SK-N-SH treated with all-trans-retinoic acid at 6 μM for 48 hours (cell line): ENCODE measurements around the gene PNPLA3.

Experiments used
- ARNTL ChIP-seq: fragments of 450-650 bp; formaldehyde crosslinking; IDR thresholded peaks from 2 replicates; pipeline ENCODE4 v1.5.0; 2020; ENCODE audit warnings: low read depth, mild to moderate bottlenecking, moderate library complexity, borderline replicate concordance
- CSDC2 ChIP-seq: fragments of 250-450 bp; sonication (Bioruptor Pico); IDR thresholded peaks from 2 replicates; pipeline ENCODE4 v1.5.0; 2020; ENCODE audit warnings: mild to moderate bottlenecking, moderate library complexity
- ESRRG ChIP-seq: fragments of 250-450 bp; sonication (Bioruptor Pico); IDR thresholded peaks from 2 replicates; pipeline ENCODE4 v1.6.1; 2021; ENCODE audit warnings: mild to moderate bottlenecking
- OSR1 ChIP-seq: fragments of 250-450 bp; sonication (Bioruptor Pico); IDR thresholded peaks from 2 replicates; pipeline ENCODE4 v1.8.0; 2022; ENCODE audit warnings: moderate library complexity, mild to moderate bottlenecking, inconsistent platforms
- RARB ChIP-seq: fragments of 250-450 bp; sonication (Bioruptor Pico); IDR thresholded peaks from 2 replicates; pipeline ENCODE4 v1.8.0; 2021; ENCODE audit warnings: mild to moderate bottlenecking, moderate library complexity
- SNAI2 ChIP-seq: fragments of 250-450 bp; sonication (Bioruptor Pico); IDR thresholded peaks from 2 replicates; pipeline ENCODE4 v1.5.0; 2020; ENCODE audit warnings: mild to moderate bottlenecking, moderate library complexity
- TCF4 ChIP-seq: fragments of 250-450 bp; sonication (Bioruptor Pico); IDR thresholded peaks from 2 replicates; pipeline ENCODE4 v1.8.0; 2021; ENCODE audit warnings: mild to moderate bottlenecking, moderate library complexity, borderline replicate concordance
- ZC3H10 ChIP-seq: fragments of 250-450 bp; sonication (Bioruptor Pico); IDR thresholded peaks from 2 replicates; pipeline ENCODE4 v1.5.1; 2021; ENCODE audit warnings: mild to moderate bottlenecking, moderate library complexity
- ZFP3 ChIP-seq: fragments of 250-450 bp; sonication (Bioruptor Pico); IDR thresholded peaks from 2 replicates; pipeline ENCODE4 v1.5.0; 2020; ENCODE audit warnings: mild to moderate bottlenecking, moderate library complexity
- ZFP30 ChIP-seq: fragments of 450-650 bp; formaldehyde crosslinking; IDR thresholded peaks from 2 replicates; pipeline ENCODE4 v1.5.0; 2022; ENCODE audit warnings: mild to moderate bottlenecking, moderate library complexity
- TF ChIP-seq, protein P1 (sequence below): fragments of 250-450 bp; sonication (Bioruptor Pico); IDR thresholded peaks from 2 replicates; pipeline ENCODE4 v1.8.0; 2020; ENCODE audit warnings: mild to moderate bottlenecking, moderate library complexity, borderline replicate concordance
- TF ChIP-seq, protein P2 (sequence below): fragments of 250-450 bp; sonication (Bioruptor Pico); IDR thresholded peaks from 2 replicates; pipeline ENCODE4 v1.5.1; 2021; ENCODE audit warnings: mild to moderate bottlenecking, moderate library complexity
- TF ChIP-seq, protein P3 (sequence below): fragments of 250-450 bp; sonication (Bioruptor Pico); IDR thresholded peaks from 2 replicates; pipeline ENCODE4 v1.5.1; 2020; ENCODE audit warnings: low read depth, mild to moderate bottlenecking, moderate library complexity
- TF ChIP-seq, protein P4 (sequence below): fragments of 250-450 bp; sonication (Bioruptor Pico); IDR thresholded peaks from 2 replicates; pipeline ENCODE4 v1.5.0; 2020; ENCODE audit warnings: mild to moderate bottlenecking, moderate library complexity

DNA sequence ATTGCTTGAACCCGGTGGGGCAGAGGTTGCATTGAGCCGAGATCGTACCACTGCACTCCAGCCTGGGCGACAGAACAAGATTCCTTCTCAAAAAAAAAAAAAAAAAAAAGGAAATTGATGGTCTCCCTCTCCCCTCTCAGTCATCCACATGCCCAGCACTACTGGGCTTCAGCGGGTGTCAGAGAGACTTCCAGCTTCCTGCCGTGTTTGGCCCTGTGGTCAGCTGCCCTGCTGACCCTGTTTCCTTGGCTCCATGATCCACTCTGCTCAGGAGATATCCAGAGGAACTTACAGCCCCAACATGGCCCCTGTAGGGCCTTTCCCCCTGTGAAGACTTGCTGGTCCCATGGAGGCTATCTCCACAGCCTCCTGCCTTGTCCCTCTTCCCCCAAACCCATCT lies 6.1 kb upstream of the PNPLA3 start:
- no peak for TF ChIP-seq OSR1 (CRISPR knock-in tag)
- TF ChIP-seq ZFP30 (CRISPR knock-in tag), result no peak
- no peak for TF ChIP-seq ESRRG (CRISPR knock-in tag)
- TF ChIP-seq ZC3H10 (CRISPR knock-in tag), result no peak
- TF ChIP-seq RARB (CRISPR knock-in tag), result no peak
- TF ChIP-seq, protein P1, sequence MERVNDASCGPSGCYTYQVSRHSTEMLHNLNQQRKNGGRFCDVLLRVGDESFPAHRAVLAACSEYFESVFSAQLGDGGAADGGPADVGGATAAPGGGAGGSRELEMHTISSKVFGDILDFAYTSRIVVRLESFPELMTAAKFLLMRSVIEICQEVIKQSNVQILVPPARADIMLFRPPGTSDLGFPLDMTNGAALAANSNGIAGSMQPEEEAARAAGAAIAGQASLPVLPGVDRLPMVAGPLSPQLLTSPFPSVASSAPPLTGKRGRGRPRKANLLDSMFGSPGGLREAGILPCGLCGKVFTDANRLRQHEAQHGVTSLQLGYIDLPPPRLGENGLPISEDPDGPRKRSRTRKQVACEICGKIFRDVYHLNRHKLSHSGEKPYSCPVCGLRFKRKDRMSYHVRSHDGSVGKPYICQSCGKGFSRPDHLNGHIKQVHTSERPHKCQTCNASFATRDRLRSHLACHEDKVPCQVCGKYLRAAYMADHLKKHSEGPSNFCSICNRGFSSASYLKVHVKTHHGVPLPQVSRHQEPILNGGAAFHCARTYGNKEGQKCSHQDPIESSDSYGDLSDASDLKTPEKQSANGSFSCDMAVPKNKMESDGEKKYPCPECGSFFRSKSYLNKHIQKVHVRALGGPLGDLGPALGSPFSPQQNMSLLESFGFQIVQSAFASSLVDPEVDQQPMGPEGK (CRISPR knock-in tag), result no peak
- TF ChIP-seq, protein P2, sequence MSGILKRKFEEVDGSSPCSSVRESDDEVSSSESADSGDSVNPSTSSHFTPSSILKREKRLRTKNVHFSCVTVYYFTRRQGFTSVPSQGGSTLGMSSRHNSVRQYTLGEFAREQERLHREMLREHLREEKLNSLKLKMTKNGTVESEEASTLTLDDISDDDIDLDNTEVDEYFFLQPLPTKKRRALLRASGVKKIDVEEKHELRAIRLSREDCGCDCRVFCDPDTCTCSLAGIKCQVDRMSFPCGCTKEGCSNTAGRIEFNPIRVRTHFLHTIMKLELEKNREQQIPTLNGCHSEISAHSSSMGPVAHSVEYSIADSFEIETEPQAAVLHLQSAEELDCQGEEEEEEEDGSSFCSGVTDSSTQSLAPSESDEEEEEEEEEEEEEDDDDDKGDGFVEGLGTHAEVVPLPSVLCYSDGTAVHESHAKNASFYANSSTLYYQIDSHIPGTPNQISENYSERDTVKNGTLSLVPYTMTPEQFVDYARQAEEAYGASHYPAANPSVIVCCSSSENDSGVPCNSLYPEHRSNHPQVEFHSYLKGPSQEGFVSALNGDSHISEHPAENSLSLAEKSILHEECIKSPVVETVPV (CRISPR knock-in tag), result no peak
- TF ChIP-seq ARNTL (CRISPR knock-in tag), result no peak
- no peak for TF ChIP-seq CSDC2 (CRISPR knock-in tag)
- TF ChIP-seq, protein P3, sequence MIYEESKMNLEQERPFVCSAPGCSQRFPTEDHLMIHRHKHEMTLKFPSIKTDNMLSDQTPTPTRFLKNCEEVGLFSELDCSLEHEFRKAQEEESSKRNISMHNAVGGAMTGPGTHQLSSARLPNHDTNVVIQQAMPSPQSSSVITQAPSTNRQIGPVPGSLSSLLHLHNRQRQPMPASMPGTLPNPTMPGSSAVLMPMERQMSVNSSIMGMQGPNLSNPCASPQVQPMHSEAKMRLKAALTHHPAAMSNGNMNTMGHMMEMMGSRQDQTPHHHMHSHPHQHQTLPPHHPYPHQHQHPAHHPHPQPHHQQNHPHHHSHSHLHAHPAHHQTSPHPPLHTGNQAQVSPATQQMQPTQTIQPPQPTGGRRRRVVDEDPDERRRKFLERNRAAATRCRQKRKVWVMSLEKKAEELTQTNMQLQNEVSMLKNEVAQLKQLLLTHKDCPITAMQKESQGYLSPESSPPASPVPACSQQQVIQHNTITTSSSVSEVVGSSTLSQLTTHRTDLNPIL (CRISPR knock-in tag), result no peak
- TF ChIP-seq SNAI2 (CRISPR knock-in tag), result no peak
- TF ChIP-seq ZFP3, result no peak
- no peak for TF ChIP-seq TCF4 (CRISPR knock-in tag)
- TF ChIP-seq, protein P4, sequence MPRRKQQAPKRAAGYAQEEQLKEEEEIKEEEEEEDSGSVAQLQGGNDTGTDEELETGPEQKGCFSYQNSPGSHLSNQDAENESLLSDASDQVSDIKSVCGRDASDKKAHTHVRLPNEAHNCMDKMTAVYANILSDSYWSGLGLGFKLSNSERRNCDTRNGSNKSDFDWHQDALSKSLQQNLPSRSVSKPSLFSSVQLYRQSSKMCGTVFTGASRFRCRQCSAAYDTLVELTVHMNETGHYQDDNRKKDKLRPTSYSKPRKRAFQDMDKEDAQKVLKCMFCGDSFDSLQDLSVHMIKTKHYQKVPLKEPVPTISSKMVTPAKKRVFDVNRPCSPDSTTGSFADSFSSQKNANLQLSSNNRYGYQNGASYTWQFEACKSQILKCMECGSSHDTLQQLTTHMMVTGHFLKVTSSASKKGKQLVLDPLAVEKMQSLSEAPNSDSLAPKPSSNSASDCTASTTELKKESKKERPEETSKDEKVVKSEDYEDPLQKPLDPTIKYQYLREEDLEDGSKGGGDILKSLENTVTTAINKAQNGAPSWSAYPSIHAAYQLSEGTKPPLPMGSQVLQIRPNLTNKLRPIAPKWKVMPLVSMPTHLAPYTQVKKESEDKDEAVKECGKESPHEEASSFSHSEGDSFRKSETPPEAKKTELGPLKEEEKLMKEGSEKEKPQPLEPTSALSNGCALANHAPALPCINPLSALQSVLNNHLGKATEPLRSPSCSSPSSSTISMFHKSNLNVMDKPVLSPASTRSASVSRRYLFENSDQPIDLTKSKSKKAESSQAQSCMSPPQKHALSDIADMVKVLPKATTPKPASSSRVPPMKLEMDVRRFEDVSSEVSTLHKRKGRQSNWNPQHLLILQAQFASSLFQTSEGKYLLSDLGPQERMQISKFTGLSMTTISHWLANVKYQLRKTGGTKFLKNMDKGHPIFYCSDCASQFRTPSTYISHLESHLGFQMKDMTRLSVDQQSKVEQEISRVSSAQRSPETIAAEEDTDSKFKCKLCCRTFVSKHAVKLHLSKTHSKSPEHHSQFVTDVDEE (CRISPR knock-in tag), result no peak
